Osteocyte (in vitro differentiated cells): ENCODE data around the gene LDLRAD2. TPM values are rescaled to one million over a fixed set of nuclear protein-coding genes. Genes with fewer than 3 reads are reported as not detected.

Source experiments
- DNase-seq: peaks from one replicate; pipeline ENCODE4 v3.0.0; 2021; ENCODE audit warnings: mixed read lengths; ENCODE audit not compliant: unreplicated experiment; ENCODE audit errors: extremely low spot score
- H3K27ac Mint-ChIP-seq: one replicate; pipeline ENCODE4 v1.8.0; 2021; ENCODE audit warnings: mild to moderate bottlenecking, mixed read lengths; ENCODE audit not compliant: unreplicated experiment
- H3K27me3 Mint-ChIP-seq: one replicate; pipeline ENCODE4 v1.8.0; 2021; ENCODE audit warnings: mixed read lengths; ENCODE audit not compliant: unreplicated experiment
- H3K36me3 Mint-ChIP-seq: one replicate; pipeline ENCODE4 v1.8.0; 2021; ENCODE audit warnings: mixed read lengths; ENCODE audit not compliant: unreplicated experiment
- H3K4me1 Mint-ChIP-seq: one replicate; pipeline ENCODE4 v1.8.0; 2021; ENCODE audit warnings: mixed read lengths; ENCODE audit not compliant: unreplicated experiment
- H3K4me3 Mint-ChIP-seq: one replicate; pipeline ENCODE4 v1.8.0; 2021; ENCODE audit warnings: mild to moderate bottlenecking, moderate library complexity, mixed read lengths; ENCODE audit not compliant: unreplicated experiment
- H3K9me3 Mint-ChIP-seq: one replicate; pipeline ENCODE4 v1.8.0; 2021; ENCODE audit warnings: mixed read lengths; ENCODE audit not compliant: unreplicated experiment
- total RNA-seq: library from RNA; stranded (reverse); gene quantifications from 2 replicates; pipeline ENCODE4 v1.2.1, GENCODE V29; 2021
- TF ChIP-seq, protein P1 (sequence below): fragments of 200-600 bp; sonication (generic); IDR thresholded peaks from 2 replicates; pipeline ENCODE4 v1.5.0; 2021; ENCODE audit warnings: antibody characterized with exemption, mild to moderate bottlenecking, moderate library complexity

The LDLRAD2 gene
- total RNA-seq, 1 donor from 2014 or later = not detected

DNA sequence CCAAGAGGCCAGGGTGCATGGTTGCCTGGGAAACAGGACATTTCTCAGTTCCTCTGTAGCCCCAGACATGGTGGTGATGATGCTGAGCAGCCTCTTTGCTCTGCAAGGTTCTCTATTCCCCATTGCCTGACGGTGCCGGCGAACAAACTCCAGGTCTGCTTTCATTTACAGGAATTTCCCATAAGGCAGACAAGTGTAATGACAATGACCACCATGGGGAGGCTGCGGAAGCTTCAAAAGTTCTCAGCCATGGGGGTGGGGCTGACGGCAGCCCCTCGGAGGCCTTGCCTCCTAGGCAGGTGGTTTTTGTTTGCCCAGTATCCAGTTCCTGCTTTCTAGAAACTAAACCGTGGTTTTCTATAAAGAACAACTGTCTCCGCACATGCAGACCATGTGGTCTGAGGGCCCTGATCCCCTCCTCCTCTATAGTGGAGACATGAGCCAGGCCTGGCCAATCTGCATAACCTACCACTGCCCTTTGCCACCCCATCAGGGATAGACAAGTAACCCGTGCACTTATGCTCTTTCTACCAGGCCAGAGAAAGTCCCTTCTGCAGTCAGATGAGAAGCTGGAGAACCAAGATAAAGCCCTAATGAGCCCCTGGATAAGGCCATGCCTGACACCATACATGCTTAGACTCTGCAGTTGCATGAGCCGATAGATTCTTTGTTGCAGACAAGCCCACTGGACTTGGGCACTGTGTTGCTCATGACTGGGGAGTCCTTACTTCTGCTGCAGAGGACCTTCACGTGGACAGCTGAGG is 54.1 kb downstream of the LDLRAD2 start:
- peaks cover 25% of the 10 kb centered on the region for H3K4me1 Mint-ChIP-seq
- no peak for DNase-seq
- H3K4me3 Mint-ChIP-seq = no peak overlapping the region
- TF ChIP-seq, protein P1, sequence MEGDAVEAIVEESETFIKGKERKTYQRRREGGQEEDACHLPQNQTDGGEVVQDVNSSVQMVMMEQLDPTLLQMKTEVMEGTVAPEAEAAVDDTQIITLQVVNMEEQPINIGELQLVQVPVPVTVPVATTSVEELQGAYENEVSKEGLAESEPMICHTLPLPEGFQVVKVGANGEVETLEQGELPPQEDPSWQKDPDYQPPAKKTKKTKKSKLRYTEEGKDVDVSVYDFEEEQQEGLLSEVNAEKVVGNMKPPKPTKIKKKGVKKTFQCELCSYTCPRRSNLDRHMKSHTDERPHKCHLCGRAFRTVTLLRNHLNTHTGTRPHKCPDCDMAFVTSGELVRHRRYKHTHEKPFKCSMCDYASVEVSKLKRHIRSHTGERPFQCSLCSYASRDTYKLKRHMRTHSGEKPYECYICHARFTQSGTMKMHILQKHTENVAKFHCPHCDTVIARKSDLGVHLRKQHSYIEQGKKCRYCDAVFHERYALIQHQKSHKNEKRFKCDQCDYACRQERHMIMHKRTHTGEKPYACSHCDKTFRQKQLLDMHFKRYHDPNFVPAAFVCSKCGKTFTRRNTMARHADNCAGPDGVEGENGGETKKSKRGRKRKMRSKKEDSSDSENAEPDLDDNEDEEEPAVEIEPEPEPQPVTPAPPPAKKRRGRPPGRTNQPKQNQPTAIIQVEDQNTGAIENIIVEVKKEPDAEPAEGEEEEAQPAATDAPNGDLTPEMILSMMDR = no peak
- H3K9me3 Mint-ChIP-seq = no peaks in the 10 kb centered on the region
- H3K27me3 Mint-ChIP-seq = no peaks in the 10 kb centered on the region
- no peak overlapping the region for H3K27ac Mint-ChIP-seq
- peaks cover 19% of the 10 kb centered on the region for H3K36me3 Mint-ChIP-seq

DNA sequence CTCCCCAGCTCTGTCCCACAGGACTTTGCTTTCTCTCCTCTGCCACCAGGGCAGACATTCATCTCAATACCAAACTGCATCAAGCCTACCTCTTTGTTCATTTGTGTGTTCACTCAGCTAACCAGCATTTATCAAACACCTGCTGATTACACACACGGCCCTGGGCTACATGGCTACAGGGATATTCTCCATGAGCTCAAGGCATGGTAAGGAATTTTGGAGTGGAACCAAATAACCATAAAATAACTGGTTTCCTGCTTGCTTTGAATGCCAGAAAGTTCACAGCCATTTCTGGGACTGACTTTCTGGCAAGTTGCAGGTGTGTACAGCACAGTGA is 54.6 kb downstream of the LDLRAD2 start:
- no peak for DNase-seq
- Mint-ChIP-seq H3K9me3 (no peaks in the 10 kb centered on the region), H3K27me3 (no peaks in the 10 kb centered on the region), H3K27ac (no peak overlapping the region), H3K36me3 (peaks cover 21% of the 10 kb centered on the region), H3K4me3 (no peak overlapping the region), H3K4me1 (peaks cover 25% of the 10 kb centered on the region)
- TF ChIP-seq, protein P1 = no peak

DNA sequence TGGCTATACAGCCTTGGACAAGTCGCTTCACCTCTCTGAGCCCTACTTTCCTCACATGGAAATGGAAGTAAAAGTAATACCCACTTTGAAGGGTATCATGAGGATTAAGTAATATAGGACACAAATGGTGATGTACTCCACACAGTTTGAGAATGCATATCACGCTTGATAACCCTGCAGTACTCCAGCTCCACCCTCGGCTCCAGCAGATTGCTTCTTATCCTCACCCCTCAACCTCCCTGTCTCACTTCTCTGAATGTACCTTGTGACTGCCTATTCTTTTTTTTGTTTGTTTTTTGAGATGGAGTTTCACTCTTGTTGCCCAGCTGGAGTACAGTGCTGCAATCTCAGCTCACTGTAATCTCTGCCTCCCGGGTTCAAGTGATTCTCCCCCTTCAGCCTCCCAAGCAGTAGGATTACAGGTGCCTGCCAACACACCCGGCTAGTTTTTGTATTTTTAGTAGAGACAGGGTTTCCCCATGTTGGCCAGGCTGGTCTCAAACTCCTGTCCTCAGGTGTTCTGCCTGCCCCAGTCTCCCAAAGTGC is 55.5 kb downstream of the LDLRAD2 start:
- H3K36me3 Mint-ChIP-seq = peaks cover 22% of the 10 kb centered on the region
- TF ChIP-seq, protein P1 = no peak
- no peak overlapping the region for H3K27ac Mint-ChIP-seq
- no peaks in the 10 kb centered on the region for H3K9me3 Mint-ChIP-seq
- peaks cover 23% of the 10 kb centered on the region for H3K4me1 Mint-ChIP-seq
- no peaks in the 10 kb centered on the region for H3K27me3 Mint-ChIP-seq
- H3K4me3 Mint-ChIP-seq = no peak overlapping the region
- DNase-seq = no peak

DNA sequence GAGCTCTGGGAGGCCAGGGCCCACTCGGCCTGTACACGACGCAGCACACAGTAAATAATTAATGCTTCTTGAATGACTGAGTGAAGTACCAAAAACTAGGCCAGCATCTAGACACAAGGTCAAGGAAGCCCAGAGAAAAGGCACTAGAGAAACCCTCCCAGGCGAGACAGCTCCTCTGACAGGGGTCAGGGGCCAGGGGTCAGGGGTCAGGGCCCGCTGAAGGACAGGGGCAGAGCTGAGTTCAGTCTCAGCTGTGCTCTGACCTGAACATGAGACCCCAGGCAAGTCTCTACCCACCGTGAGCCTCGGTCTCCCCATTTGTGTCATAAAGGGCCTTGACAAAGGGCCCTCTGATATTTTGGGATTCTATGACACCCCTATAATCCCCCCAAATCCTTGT is 56.4 kb downstream of the LDLRAD2 start:
- Mint-ChIP-seq H3K4me3 (no peak overlapping the region), H3K4me1 (peaks cover 23% of the 10 kb centered on the region), H3K36me3 (peaks cover 24% of the 10 kb centered on the region), H3K9me3 (no peaks in the 10 kb centered on the region), H3K27ac (no peak overlapping the region), H3K27me3 (no peaks in the 10 kb centered on the region)
- DNase-seq = no peak
- TF ChIP-seq, protein P1 = no peak

DNA sequence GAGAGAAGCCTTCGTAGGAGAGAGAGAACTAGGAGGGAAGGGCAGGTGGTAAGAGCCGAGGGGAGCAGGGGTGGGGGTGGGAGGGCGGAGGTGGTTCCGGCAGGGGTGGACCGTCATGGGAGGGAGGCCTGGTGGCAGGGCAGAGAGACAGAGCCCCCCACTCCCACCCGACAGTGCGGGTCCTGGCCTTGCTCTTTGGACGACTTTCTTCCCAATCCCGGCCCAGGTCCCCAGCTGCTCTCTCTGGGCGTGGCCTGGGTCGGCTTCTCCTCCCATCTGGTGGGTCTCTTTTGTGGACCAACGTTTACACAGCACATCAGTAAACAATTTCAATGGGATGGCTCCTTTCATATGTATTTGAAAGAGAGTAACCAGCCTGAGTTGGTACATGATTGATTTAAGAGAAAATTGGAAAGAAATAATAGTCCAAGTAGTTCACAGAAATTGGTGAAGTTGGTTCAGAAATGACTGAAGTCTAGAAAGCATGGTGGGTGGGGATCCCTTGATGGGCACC is 56.9 kb downstream of the LDLRAD2 start:
- H3K27me3 Mint-ChIP-seq = no peaks in the 10 kb centered on the region
- H3K9me3 Mint-ChIP-seq = no peaks in the 10 kb centered on the region
- peak overlapping the region; percentile 46 for H3K27ac Mint-ChIP-seq
- TF ChIP-seq, protein P1 = no peak
- H3K4me3 Mint-ChIP-seq = no peak overlapping the region
- peaks cover 23% of the 10 kb centered on the region for H3K4me1 Mint-ChIP-seq
- peaks cover 26% of the 10 kb centered on the region for H3K36me3 Mint-ChIP-seq
- DNase-seq = no peak
